Subcutaneous adipose tissue (tissue), 4 donors: ENCODE measurements around the gene FLNB. TPM values are rescaled to one million over a fixed set of nuclear protein-coding genes. Genes with fewer than 3 reads are reported as not detected.

Experiments
- total RNA-seq, 4 donors: library from RNA; depleted of rRNA; stranded (reverse); fragments of >200 nt; gene quantifications; one replicate each; pipeline ENCODE4 v1.1.0, GENCODE V29; 2016
- TF ChIP-seq, protein P1 (sequence below): fragments of 450-650 bp; IDR thresholded peaks from one replicate; pipeline ENCODE4 v1.5.1; 2016; ENCODE audit warnings: low read depth, mild to moderate bottlenecking, control low read depth, antibody characterized with exemption, moderate library complexity

Gene FLNB
- total RNA-seq, 4 donors from 2014 or later: 62.2 to 158 (median 75.8) TPM

DNA sequence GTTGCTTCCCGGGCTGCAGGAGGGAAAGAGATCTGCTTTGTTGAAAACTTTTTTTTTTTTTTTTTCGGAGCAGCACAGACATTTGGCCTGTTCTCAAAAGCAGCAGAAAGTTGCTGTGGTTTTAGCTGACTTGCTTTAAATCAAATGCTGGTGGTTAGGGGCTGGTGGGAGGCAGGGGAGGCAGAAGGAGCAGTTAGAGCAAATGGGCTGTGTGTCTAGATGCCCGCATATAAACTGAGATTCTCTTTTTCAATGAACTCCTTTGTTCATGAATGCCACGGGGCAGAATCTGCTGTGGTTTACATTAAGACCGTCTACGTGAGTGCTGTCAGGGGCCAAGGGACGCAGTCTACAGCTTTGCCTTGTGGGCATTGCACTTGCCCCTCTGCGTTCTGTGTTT, 95.9 kb downstream of the FLNB start:
- TF ChIP-seq, protein P1, sequence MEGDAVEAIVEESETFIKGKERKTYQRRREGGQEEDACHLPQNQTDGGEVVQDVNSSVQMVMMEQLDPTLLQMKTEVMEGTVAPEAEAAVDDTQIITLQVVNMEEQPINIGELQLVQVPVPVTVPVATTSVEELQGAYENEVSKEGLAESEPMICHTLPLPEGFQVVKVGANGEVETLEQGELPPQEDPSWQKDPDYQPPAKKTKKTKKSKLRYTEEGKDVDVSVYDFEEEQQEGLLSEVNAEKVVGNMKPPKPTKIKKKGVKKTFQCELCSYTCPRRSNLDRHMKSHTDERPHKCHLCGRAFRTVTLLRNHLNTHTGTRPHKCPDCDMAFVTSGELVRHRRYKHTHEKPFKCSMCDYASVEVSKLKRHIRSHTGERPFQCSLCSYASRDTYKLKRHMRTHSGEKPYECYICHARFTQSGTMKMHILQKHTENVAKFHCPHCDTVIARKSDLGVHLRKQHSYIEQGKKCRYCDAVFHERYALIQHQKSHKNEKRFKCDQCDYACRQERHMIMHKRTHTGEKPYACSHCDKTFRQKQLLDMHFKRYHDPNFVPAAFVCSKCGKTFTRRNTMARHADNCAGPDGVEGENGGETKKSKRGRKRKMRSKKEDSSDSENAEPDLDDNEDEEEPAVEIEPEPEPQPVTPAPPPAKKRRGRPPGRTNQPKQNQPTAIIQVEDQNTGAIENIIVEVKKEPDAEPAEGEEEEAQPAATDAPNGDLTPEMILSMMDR: no peak

DNA sequence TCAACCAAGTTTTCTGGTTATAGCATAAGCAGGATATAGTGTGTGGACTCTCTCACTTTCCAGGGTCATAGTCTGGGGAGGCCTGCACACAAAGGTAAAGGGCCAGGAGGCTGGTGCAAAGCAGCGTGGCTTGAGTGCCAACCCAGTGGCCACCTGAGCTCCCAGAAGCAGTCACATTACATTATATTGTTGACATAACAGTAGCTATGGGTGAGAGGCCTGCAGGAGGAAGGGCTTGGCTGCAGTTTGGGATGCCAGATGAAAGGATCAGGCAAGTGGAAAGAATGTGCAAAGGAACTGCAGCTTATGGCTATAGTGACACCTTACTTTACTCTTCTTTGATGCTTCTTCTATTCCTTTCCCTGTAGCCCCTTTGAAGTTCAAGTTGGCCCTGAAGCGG, 96.5 kb downstream of the FLNB start:
- TF ChIP-seq, protein P1: no peak

DNA sequence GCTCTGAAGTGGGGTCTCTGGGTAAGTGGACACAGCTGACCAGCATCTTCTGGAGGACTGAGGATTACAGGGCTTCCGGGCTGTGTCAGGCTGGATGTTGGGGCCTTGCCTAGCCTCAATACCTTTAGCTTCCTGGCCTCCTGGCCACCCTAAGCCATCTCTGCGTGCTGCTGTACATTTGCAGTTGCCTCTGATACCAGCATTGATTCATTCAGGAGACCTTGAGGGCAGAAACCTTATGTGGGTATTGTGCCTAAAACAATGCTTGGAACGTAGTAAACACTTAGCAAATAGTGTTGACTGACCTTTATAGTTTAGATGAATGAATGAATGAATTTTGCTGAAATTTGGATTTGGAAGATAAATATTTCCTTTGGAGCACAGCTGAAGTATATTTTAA, 97.0 kb downstream of the FLNB start:
- TF ChIP-seq, protein P1: no peak

DNA sequence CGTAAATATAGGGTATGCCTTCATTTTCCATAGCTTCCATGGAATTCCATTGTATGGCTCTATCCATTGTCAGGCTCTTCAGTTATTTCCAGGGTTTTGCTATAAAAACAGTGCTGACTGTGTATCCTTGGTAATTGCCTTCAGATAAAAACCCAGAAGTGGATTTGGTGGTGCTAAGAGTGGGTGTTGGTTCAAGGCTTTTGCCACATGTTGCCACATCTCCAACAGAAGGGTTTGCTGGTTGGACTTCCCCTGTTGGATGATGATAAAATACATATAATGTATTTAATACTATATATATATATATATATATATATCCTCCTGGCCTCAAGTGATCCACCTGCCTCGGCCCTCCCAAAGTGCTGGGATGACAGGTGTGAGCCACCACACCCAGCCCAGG, 97.8 kb downstream of the FLNB start:
- TF ChIP-seq, protein P1: no peak

DNA sequence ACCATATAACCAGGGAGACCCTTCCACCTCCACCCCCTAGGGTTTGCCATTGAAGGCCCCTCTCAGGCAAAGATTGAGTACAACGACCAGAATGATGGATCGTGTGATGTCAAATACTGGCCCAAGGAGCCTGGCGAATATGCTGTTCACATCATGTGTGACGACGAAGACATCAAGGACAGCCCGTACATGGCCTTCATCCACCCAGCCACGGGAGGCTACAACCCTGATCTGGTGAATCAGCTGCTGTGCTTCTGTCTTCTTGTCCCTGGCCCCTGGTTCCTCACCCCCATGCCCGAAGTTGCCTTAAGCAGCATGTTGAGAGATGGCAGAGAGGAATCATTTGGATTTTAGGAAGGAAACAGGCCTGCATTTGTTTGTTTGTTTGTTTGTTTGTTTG, 98.4 kb downstream of the FLNB start:
- TF ChIP-seq, protein P1: no peak

DNA sequence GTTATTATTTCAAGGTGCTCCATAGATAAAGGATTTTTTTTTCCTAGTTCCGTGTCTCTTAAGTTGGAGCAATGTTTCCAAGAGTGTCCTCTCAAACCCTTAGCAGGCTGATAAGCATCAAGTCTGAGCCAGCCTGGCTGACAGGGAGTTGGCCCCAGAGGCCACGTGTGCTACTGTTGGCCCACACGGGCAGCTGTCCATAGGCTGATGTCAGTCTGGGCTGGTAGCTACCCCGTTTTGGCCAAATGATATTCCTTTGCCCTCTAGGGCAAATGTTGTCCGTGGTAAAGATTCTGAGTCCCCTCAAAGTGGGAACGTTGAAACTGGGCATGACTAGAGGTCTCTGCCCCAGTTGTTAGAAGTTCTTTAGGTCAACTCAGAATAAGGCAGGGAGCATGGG, 99.4 kb downstream of the FLNB start:
- TF ChIP-seq, protein P1: no peak

DNA sequence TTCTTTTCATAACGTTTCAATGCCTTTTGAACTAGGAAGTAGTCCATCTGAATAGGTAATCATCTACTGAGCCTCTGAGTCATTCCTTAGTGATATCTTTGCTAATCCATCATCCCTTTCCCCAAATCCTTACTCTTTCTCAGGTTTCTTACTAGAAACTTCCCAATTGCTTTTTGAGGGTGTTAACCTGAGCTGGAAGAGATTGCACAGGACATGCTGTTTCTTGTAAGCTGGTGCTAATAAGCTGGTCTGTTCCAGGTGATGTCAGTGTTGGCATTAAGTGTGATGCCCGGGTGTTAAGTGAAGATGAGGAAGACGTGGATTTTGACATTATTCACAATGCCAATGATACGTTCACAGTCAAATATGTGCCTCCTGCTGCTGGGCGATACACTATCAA, 101.5 kb downstream of the FLNB start:
- TF ChIP-seq, protein P1: no peak
